Measurements from ENCODE around the gene UPK3B.
A peak's percentile ranks its signal among the peaks of the same experiment; 100 is the strongest.
"Not testable (repeated sequence)": the region's sequence is repeated elsewhere in the genome, so short reads cannot be mapped to it uniquely, and the experiment has no call there.

UPK3B gene

GRCh38 chr7:76513817-76514799 lies 3.8 kb downstream of the UPK3B start:
- no peak for DNase-seq

GRCh38 chr7:76514926-76515771 lies 4.8 kb downstream of the UPK3B start:
- DNase-seq: no peak

- no peak for DNase-seq
These were observed 5.7 kb downstream of the UPK3B start for GRCh38 chr7:76515999-76516443.

GRCh38 chr7:76516932-76517331 lies 6.6 kb downstream of the UPK3B start:
- DNase-seq: not testable (repeated sequence)

GRCh38 chr7:76526183-76526582 lies 15.8 kb downstream of the UPK3B start:
- not testable (repeated sequence) for DNase-seq

- DNase-seq: not testable (repeated sequence)
These were observed 21.3 kb downstream of the UPK3B start for GRCh38 chr7:76531643-76532042.

GRCh38 chr7:76543197-76543596 lies 32.8 kb downstream of the UPK3B start, which contains the start of gene SPDYE16:
Gene SPDYE16 (minus strand): TSS chr7:76543297. CDS start chr7:76541459, 1,838 bp downstream.
- DNase-seq: not testable (repeated sequence)

GRCh38 chr7:76549025-76549854 lies 38.9 kb downstream of the UPK3B start:
- DNase-seq: peak; percentile 78

- not testable (repeated sequence) for DNase-seq
These were observed 39.5 kb downstream of the UPK3B start for GRCh38 chr7:76549855-76550248.

- not testable (repeated sequence) for DNase-seq
These were observed 41.6 kb downstream of the UPK3B start for GRCh38 chr7:76551992-76552391.

GRCh38 chr7:76559685-76560084 lies 49.3 kb downstream of the UPK3B start:
- not testable (repeated sequence) for DNase-seq

- DNase-seq: not testable (repeated sequence)
These were observed 49.8 kb downstream of the UPK3B start for GRCh38 chr7:76560157-76560556.

- DNase-seq: not testable (repeated sequence)
These were observed 51.0 kb downstream of the UPK3B start for GRCh38 chr7:76561342-76561741.

GRCh38 chr7:76565001-76565400 lies 54.6 kb downstream of the UPK3B start:
- DNase-seq: not testable (repeated sequence)
